ENCODE measurements around the gene SACS.
"Not testable (repeated sequence)": the region's sequence is repeated elsewhere in the genome, so short reads cannot be mapped to it uniquely, and the experiment has no call there.

Gene SACS

DNA sequence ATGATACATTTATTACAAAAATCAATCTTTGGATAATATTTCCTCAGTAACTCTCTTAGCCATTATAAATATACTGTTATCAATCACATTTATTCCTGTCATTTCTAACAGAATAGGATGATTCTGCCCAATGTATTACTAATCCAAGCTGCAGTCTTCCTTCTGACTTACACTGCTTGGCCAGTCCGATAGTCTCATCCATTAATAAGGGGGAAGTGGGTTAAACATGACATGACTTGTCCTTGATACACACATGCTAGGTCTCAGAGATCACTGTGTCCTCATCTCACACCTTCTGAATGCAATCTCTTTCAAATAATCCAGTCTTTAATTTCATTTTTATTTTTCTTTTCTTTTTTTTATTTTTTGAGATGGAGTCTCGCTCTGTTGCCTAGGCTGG lies 18.8 kb downstream of the SACS start:
- in situ Hi-C loops (cut with MboI; ENCODE audit: low sequenced_read_pairs): no loop called here

- in situ Hi-C loops (cut with MboI; ENCODE audit: low sequenced_read_pairs): no loop called here
These were observed 21.8 kb downstream of the SACS start for GRCh38 chr13:23411706-23412105.

DNA sequence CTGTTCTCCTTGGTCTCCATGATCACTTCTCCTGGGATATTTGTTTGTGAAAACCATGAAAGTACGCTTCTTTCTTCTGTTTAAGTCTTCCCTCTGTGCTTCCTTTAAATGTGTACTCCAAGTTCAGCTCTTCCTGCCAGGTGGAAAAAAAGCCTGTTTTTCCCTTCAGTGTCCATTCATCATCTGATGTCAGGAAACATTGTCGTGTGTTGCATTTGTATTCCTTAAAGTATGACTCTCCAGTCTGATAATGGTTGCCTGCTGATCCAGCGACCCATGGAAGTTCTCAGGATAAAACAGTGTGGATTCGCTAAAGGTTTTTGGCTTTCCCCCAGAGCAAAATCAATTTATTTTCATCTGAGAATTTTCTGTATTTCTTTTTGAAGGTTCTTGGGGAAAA lies 22.3 kb downstream of the SACS start:
- in situ Hi-C loops (cut with MboI; ENCODE audit: low sequenced_read_pairs): no loop called here

DNA sequence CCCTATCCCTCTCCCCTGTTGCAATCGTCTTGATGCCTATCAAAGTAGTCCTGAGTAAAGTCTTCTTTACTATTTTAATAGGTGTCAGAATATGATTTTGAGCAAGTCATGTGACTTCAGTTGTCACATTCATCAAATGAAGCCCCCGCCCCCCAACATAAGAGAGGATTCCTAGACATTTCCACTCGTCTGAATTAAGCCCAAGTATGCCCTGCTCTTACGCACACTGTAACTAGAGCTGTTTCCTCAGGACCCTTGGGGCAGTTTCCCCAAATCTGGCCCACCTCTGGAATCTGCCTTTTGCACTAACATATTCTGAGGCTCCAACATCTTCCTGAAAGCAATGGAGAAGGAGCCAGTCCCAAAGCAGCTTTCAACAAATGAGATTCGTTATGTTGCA lies 25.5 kb downstream of the SACS start:
- in situ Hi-C loops (cut with MboI; ENCODE audit: low sequenced_read_pairs): no loop called here

DNA sequence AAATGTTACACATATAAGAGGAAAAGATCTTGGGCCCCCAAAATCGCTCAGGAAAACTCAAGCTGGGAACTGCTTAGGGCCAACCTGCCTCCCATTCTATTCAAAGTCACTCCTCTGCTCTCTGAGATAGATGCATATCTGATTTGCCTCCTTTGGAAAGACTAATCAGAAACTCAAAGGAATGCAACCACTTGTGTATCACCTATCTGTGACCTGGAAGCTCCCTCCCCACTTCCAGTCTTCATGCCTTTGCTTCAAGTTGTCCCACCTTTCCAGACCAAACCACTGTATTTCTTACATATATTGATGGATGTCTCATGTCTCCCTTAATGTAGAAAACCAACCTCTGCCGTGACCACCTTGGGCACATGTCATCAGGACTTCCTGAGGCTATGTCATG lies 32.3 kb downstream of the SACS start:
- in situ Hi-C loops (cut with MboI; ENCODE audit: low sequenced_read_pairs): not testable (repeated sequence)

GRCh38 chr13:23399347-23399746 lies 34.2 kb downstream of the SACS start:
- in situ Hi-C loops (cut with MboI; ENCODE audit: low sequenced_read_pairs): no loop called here

- in situ Hi-C loops (cut with MboI; ENCODE audit: low sequenced_read_pairs): no loop called here
These were observed 38.7 kb downstream of the SACS start for GRCh38 chr13:23394821-23395220.

DNA sequence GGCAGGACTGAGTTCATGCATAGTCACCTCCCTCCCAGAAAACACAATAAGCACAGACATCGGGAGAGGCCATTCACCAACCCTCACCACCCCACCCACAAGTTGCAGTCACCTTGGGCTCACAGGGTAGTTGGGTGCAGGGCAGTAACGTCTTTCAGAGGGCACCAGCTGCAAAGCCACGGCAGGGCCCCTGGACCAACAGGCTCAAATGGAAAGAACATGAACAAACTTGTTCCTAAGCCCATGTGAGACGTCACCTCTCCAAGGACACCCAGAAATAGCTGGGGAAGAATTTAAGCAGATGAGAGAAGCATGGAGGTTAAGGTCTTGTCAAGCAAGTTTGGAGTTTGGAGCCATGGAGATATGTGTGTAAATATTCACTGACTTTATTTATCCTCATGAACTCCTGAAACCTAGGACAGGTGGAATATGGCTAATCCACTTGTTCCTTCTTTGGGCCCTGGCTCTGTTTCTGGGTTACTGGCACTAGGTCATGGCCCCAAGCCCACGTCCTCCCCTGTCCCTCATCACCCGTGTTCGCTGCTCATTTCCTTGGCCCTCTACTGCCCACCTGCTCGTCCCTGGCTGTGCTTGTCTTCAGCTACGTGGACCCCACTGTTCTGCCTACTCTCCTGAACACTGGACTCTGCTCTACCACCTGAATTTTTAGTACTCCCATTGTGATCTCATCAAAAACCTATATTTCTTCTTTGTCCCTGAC lies 40.4 kb downstream of the SACS start:
- in situ Hi-C loops (cut with MboI; ENCODE audit: low sequenced_read_pairs): no loop called here

- in situ Hi-C loops (cut with MboI; ENCODE audit: low sequenced_read_pairs): no loop called here
These were observed 41.2 kb downstream of the SACS start for GRCh38 chr13:23392313-23392712.

DNA sequence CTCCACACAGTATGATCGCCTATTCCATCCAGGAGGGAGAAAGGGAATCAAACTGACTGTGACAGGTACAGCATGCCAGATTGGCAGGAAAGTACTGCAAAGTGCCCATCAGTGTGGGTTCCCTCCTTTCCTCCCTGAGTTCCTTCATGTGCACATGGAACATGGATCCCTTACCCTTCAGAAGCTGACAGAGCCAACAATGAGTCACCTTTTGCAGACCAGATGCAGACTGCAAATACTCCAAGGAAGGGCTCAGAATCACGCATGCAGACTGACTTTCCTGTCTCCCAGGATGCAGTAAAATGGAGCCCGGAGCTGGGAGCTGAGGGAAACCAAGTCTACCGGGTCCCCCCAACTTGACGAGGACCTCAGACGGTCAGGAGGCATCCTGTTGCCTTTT lies 41.8 kb downstream of the SACS start:
- in situ Hi-C loops (cut with MboI; ENCODE audit: low sequenced_read_pairs): no loop called here

DNA sequence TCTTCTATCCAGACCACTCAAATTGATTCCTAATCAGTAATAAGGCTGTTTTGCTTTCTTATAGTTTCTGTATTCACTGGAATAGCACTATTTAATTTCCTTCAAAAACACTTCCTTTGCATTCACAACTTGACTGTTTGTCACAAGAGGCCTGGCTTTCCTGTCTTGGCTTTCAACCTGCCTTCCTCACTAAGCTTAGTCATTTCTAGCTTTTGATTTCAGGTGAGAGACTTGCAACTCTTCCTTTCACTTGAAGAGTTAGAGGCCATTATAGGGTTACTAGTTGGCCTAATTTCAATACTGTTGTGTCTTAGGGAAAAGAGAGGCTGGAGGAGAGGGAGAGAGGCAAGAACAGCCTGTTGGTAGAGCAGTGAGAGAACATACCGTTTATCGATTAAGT lies 47.0 kb downstream of the SACS start:
- in situ Hi-C loops (cut with MboI; ENCODE audit: low sequenced_read_pairs): no loop called here

DNA sequence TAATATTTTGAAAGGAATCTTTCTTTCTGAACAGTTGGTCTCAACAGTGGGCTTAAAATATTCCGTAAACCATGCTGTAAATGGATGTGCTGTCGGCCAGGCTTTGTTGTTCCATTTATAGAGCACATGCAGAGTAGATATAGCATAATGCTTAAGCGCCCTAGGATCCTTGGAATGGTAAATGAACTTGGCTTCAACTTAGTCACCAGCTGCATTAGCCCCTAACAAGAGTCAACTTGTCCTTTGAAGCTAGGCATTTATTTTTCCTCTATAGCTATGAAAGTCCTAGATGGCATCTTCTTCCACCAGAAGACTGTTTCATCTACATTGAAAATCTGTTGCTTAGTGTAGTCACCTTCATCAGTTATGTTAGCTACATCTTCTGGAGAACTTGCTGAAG lies 47.6 kb downstream of the SACS start:
- in situ Hi-C loops (cut with MboI; ENCODE audit: low sequenced_read_pairs): no loop called here

- in situ Hi-C loops (cut with MboI; ENCODE audit: low sequenced_read_pairs): no loop called here
These were observed 49.4 kb downstream of the SACS start for GRCh38 chr13:23384111-23384510.

DNA sequence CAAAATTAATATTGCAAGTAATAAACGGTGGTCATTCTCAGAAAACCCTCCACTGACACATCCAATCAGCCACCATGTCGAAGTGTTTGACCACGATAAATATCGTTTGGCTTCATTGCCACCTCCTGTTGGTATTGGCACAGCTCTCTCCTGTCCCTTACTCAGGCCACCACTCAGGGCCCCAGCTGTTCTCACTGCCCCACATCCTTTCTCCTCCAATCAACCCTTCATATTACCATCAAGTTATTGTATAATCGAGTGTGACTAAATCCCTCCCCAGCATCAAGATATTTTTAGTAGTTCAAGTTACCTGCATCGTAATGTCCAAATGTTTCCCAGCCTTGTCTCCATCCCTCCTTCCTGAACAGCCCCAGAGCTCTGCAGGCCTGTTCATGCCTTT lies 50.4 kb downstream of the SACS start:
- in situ Hi-C loops (cut with MboI; ENCODE audit: low sequenced_read_pairs): no loop called here

DNA sequence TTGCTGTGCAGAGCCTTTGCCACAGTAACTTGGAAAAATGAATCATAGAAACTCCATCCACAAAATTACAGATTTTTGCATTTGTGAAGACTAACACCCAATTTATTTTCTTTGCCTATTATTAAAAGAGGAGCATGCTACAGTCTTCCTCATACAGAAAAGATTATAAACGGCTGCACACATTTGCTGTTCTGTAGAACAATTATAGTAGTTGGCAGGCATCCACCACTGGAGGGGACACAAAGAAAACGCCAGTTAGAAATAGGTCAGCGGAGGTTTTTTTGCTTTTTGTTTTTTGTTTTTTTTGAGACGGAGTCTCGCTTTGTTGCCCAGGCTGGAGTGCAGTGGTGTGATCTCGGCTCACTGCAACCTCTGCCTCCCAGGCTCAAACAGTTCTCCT lies 51.6 kb downstream of the SACS start:
- in situ Hi-C loops (cut with MboI; ENCODE audit: low sequenced_read_pairs): no loop called here

- in situ Hi-C loops (cut with MboI; ENCODE audit: low sequenced_read_pairs): no loop called here
These were observed 53.0 kb downstream of the SACS start for GRCh38 chr13:23380534-23380933.

GRCh38 chr13:23377983-23378632 lies 55.4 kb downstream of the SACS start:
- in situ Hi-C loops (cut with MboI; ENCODE audit: low sequenced_read_pairs): no loop called here

GRCh38 chr13:23377579-23377978 lies 55.9 kb downstream of the SACS start:
- in situ Hi-C loops (cut with MboI; ENCODE audit: low sequenced_read_pairs): no loop called here

DNA sequence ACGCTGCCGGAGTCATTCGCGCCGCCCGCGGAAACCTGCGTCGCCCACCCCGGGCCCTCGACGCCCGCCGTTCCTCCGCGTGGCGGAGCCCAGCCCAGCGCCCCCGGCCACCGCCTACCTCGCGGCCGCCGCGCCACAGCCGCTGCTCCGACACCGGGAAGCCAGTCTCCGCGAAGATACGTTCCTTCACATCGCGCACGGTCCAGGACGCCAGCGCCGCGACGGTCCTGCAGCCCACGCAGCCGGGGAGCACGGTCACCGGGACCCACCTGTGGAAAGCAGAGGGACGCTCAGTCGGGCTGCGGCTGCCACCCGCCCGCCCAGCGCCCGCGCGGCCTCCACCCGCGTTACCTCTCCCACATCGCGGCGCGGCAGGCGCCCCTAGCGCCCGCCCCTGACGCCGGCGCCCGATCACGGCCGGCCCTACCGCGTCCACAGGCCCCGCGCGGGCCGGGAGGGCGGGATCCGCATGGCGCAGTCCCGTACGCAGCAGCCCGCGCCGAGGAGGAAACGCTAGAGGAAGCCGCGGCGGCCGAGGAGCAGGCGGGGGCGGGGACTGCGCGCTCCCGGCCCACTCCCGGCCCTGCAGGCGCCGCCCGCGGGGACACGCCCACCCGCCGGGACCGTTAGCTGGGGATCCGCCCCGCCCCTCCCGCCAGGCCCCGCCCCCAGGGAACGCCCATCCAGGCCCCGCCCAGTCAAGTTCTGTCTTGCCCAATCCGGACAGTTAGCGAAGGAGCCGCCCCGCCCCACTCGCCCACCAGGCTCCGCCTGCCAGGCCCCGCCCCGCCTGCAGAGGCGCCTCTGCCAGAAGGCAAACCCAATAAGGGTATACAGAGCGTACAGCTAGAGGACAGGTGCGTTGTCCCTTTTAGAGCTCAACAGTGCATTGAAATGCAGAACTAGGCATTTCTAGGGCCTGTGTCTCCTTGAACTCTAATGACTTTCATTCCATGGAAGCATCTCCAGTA lies 58.2 kb downstream of the SACS start:
- in situ Hi-C loops (cut with MboI; ENCODE audit: low sequenced_read_pairs): no loop called here

DNA sequence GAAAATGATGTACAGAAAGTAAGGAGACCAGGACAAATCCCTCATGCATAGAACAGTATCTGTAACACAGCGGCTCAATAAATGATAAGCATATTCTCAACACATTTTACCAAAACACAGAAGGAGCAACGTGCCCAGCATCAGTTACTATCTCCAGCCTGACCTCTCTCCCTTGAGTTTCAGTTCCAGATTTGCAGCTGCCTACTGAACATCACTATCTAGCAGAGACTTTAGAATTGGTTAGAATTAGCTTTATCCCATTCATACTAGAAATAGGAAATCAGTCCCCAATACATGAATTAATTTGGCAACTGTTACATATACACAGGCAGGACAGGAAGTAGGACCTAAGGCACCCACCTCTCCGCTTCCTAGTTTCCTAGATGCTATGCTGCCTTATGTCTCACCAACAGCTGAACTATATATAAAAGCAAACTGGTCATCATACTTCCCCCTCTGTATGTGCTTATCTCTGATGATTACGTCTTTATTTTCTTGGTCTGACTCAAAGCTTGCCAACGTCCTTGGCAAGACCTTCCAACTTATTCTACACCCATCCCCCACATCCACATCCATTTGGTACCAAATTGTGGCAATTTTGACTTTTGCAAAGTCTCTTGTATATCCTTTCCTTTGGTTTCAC lies 61.1 kb downstream of the SACS start:
- in situ Hi-C loops (cut with MboI; ENCODE audit: low sequenced_read_pairs): no loop called here

GRCh38 chr13:23367907-23368306 lies 65.6 kb downstream of the SACS start:
- in situ Hi-C loops (cut with MboI; ENCODE audit: low sequenced_read_pairs): no loop called here
